GM18909 (cell line): ENCODE data around the gene NDUFS2.
"Not testable (repeated sequence)": the region's sequence is repeated elsewhere in the genome, so short reads cannot be mapped to it uniquely, and the experiment has no call there.

Source experiments
- ATAC-seq: cut with Tn5 transposase; IDR thresholded peaks from one replicate; pipeline ENCODE4 v1.9.1; 2021; ENCODE audit warnings: mild to moderate bottlenecking; ENCODE audit not compliant: unreplicated experiment, poor library complexity

The NDUFS2 gene

GRCh38 chr1:161235957-161236775 is 34.0 kb downstream of the NDUFS2 start:
- no peak for ATAC-seq

- ATAC-seq = no peak
Observed at GRCh38 chr1:161238039-161238473, 35.9 kb downstream of the NDUFS2 start, which contains the start of gene NR1I3. Gene NR1I3, minus strand, starts transcription at chr1:161238203. Its CDS starts 1,638 bp downstream, at chr1:161236565.

- ATAC-seq = no peak
Observed at GRCh38 chr1:161241682-161242081, 39.5 kb downstream of the NDUFS2 start.

GRCh38 chr1:161242313-161242712 is 40.1 kb downstream of the NDUFS2 start:
- no peak for ATAC-seq

- no peak for ATAC-seq
Observed at GRCh38 chr1:161244888-161245287, 42.7 kb downstream of the NDUFS2 start.

- ATAC-seq = not testable (repeated sequence)
Observed at GRCh38 chr1:161250100-161250499, 47.9 kb downstream of the NDUFS2 start.

- no peak for ATAC-seq
Observed at GRCh38 chr1:161250829-161251228, 48.7 kb downstream of the NDUFS2 start.

- no peak for ATAC-seq
Observed at GRCh38 chr1:161251579-161251978, 49.4 kb downstream of the NDUFS2 start.

GRCh38 chr1:161255302-161255701 is 53.1 kb downstream of the NDUFS2 start:
- not testable (repeated sequence) for ATAC-seq

GRCh38 chr1:161255955-161256520 is 53.9 kb downstream of the NDUFS2 start:
- not testable (repeated sequence) for ATAC-seq

GRCh38 chr1:161257109-161257508 is 54.9 kb downstream of the NDUFS2 start:
- not testable (repeated sequence) for ATAC-seq

- ATAC-seq = no peak
Observed at GRCh38 chr1:161258439-161259344, 56.5 kb downstream of the NDUFS2 start, which contains the start of gene PCP4L1. Gene PCP4L1, plus strand, starts transcription at chr1:161258745. Its CDS starts 230 bp downstream, at chr1:161258975.

- ATAC-seq = no peak
Observed at GRCh38 chr1:161259345-161259702, 57.2 kb downstream of the NDUFS2 start.

- ATAC-seq = no peak
Observed at GRCh38 chr1:161259765-161260164, 57.6 kb downstream of the NDUFS2 start.

- peak; percentile 23 for ATAC-seq
Observed at GRCh38 chr1:161260376-161261260, 58.5 kb downstream of the NDUFS2 start.

GRCh38 chr1:161261261-161262235 is 59.4 kb downstream of the NDUFS2 start:
- peak; percentile 51 for ATAC-seq
